SK-N-SH (cell line): ENCODE data around the gene IL31. TPM values are rescaled to one million over a fixed set of nuclear protein-coding genes. Genes with fewer than 3 reads are reported as not detected.

ENCODE experiments used
- CTCF ChIA-PET: fragments of 300-600, 350-600 bp; formaldehyde crosslinking; extraction: SDS; loops from one replicate; lab custom pipeline; 2021; lab: Yijun Ruan, JAX
- POLR2A ChIA-PET: fragments of 350-600 bp; sonication (Branson Sonifier 250); formaldehyde crosslinking; extraction: SDS; loops from one replicate; lab custom pipeline; 2020; ENCODE audit warnings: antibody characterized with exemption, inconsistent platforms; lab: Yijun Ruan, JAX
- DNase-seq: peaks from one replicate; pipeline ENCODE4 v3.0.0; 2012
- H2AFZ ChIP-seq: fragments of 200-600 bp; sonication (generic); 2 replicates; pipeline ENCODE4 v1.8.1; 2016; ENCODE audit warnings: antibody characterized with exemption, mild to moderate bottlenecking, low read depth
- H3F3A ChIP-seq: fragments of 200-600 bp; sonication (generic); replicated peaks from 2 replicates; pipeline ENCODE3; 2016; ENCODE audit warnings: antibody characterized with exemption, mild to moderate bottlenecking; ENCODE audit not compliant: insufficient read depth
- H3K27ac ChIP-seq, 2 experiments: fragments of 200-500 bp in 1 of 2; fragments of 200-600 bp in 1 of 2; sonication (Bioruptor generic) in 1 of 2; sonication (generic), shearing (Covaris generic) in 1 of 2; 2 replicates each; pipeline versions ENCODE4 v1.5.1 to v1.6.1; 2014 to 2016; ENCODE audit warnings: low read depth in 2 of 2, inconsistent platforms in 1 of 2, low read length in 1 of 2, mild to moderate bottlenecking in 1 of 2, mixed read lengths in 1 of 2
- H3K27me3 ChIP-seq: fragments of 200-600 bp; sonication (generic), shearing (Covaris generic); 2 replicates; pipeline ENCODE4 v1.6.1; 2016; ENCODE audit warnings: mixed run types; ENCODE audit not compliant: insufficient read depth
- H3K36me3 ChIP-seq, 2 experiments: fragments of 200-500 bp in 1 of 2; fragments of 200-600 bp in 1 of 2; sonication (Bioruptor generic) in 1 of 2; sonication (generic) in 1 of 2; replicated peaks in 1 of 2; 2 replicates each; pipeline versions ENCODE3 to v1.5.1; 2014 to 2016; ENCODE audit warnings: low read length in 1 of 2, mild to moderate bottlenecking in 1 of 2; ENCODE audit not compliant: insufficient read depth in 2 of 2, control insufficient read depth in 1 of 2
- H3K4me1 ChIP-seq, 2 experiments: fragments of 200-500 bp in 1 of 2; fragments of 200-600 bp in 1 of 2; sonication (Bioruptor generic) in 1 of 2; sonication (generic), shearing (Covaris generic) in 1 of 2; 2 replicates each; pipeline versions ENCODE4 v1.5.1 to v1.6.1; 2014 to 2016; ENCODE audit warnings: low read depth in 1 of 2, low read length in 1 of 2, mixed run types in 1 of 2; ENCODE audit not compliant: insufficient read depth in 2 of 2, control insufficient read depth in 1 of 2
- H3K4me2 ChIP-seq: fragments of 200-600 bp; sonication (generic), shearing (Covaris generic); 2 replicates; pipeline ENCODE4 v1.6.1; 2017; ENCODE audit warnings: mixed run types
- H3K4me3 ChIP-seq, 2 experiments: fragments of 200-500 bp in 1 of 2; fragments of 200-600 bp in 1 of 2; sonication (Bioruptor generic) in 1 of 2; sonication (generic), shearing (Covaris generic) in 1 of 2; 2 replicates each; pipeline versions ENCODE4 v1.5.1 to v1.8.1; 2014 to 2016; ENCODE audit warnings: low read depth in 2 of 2, inconsistent platforms in 1 of 2, low read length in 1 of 2, mild to moderate bottlenecking in 1 of 2, mixed read lengths in 1 of 2, moderate library complexity in 1 of 2
- H3K79me2 ChIP-seq: fragments of 200-600 bp; sonication (generic); 2 replicates; pipeline ENCODE4 v1.8.1; 2017; ENCODE audit warnings: mild to moderate bottlenecking; ENCODE audit not compliant: insufficient read depth
- H3K9ac ChIP-seq: fragments of 200-600 bp; sonication (generic); 2 replicates; pipeline ENCODE4 v1.6.1; 2017; ENCODE audit warnings: mixed run types
- H3K9me2 ChIP-seq: fragments of 200-600 bp; sonication (generic); 2 replicates; pipeline ENCODE4 v1.6.1; 2017; ENCODE audit warnings: mixed run types
- H3K9me3 ChIP-seq: fragments of 200-600 bp; sonication (generic); 2 replicates; pipeline ENCODE4 v1.6.1; 2017; ENCODE audit warnings: mixed run types, mild to moderate bottlenecking, moderate library complexity
- H4K20me1 ChIP-seq: fragments of 200-600 bp; sonication (generic); 2 replicates; pipeline ENCODE4 v1.6.1; 2017; ENCODE audit warnings: mild to moderate bottlenecking, mixed run types; ENCODE audit not compliant: insufficient read depth
- CHD2 ChIP-seq: fragments of 150-350 bp; IDR thresholded peaks from 2 replicates; pipeline ENCODE4 v1.6.1; 2018; ENCODE audit warnings: low read length; ENCODE audit not compliant: partially characterized antibody
- CTCF ChIP-seq: fragments of 200-600 bp; sonication (generic); IDR thresholded peaks from 2 replicates; pipeline ENCODE4 v1.6.1; 2017; ENCODE audit warnings: antibody characterized with exemption, mild to moderate bottlenecking, moderate library complexity
- EP300 ChIP-seq, 2 experiments: IDR thresholded peaks; 2 replicates each; pipeline versions ENCODE4 v1.4.0 to v1.6.1; 2012; ENCODE audit warnings: borderline replicate concordance in 1 of 2, low read depth in 1 of 2, low read length in 1 of 2
- FOXJ3 ChIP-seq: sonication (generic); formaldehyde crosslinking; IDR thresholded peaks from 2 replicates; pipeline ENCODE4 v1.5.1; 2020; ENCODE audit warnings: mild to moderate bottlenecking, missing genetic modification reagents
- FOXM1 ChIP-seq: IDR thresholded peaks from 2 replicates; pipeline ENCODE4 v1.4.0; 2012; ENCODE audit warnings: low read depth, mild to moderate bottlenecking
- GATA2 ChIP-seq: sonication (generic); formaldehyde crosslinking; IDR thresholded peaks from 2 replicates; pipeline ENCODE4 v1.5.0; 2020; ENCODE audit warnings: mild to moderate bottlenecking, missing genetic modification reagents
- MEF2A ChIP-seq: IDR thresholded peaks from 2 replicates; pipeline ENCODE4 v1.4.0; 2012; ENCODE audit warnings: low read depth, borderline replicate concordance
- MXI1 ChIP-seq: IDR thresholded peaks from 2 replicates; pipeline ENCODE4 v1.6.1; 2012; ENCODE audit warnings: mild to moderate bottlenecking, low read depth, low read length, improper control_type of control experiment
- NFIC ChIP-seq: IDR thresholded peaks from 2 replicates; pipeline ENCODE4 v1.4.0; 2012; ENCODE audit warnings: borderline replicate concordance
- POLR2AphosphoS5 ChIP-seq: IDR thresholded peaks from 2 replicates; pipeline ENCODE4 v1.6.1; 2012; ENCODE audit warnings: low read depth, low read length
- RCOR1 ChIP-seq: fragments of 150-350 bp; IDR thresholded peaks from 2 replicates; pipeline ENCODE4 v1.6.1; 2017; ENCODE audit warnings: antibody characterized with exemption, low read length
- RXRA ChIP-seq: IDR thresholded peaks from 2 replicates; pipeline ENCODE4 v1.4.0; 2012; ENCODE audit warnings: low read depth, mild to moderate bottlenecking, borderline replicate concordance
- SMC3 ChIP-seq: IDR thresholded peaks from 2 replicates; pipeline ENCODE4 v1.6.1; 2012; ENCODE audit warnings: low read depth, low read length, improper control_type of control experiment
- TAF1 ChIP-seq: IDR thresholded peaks from 2 replicates; pipeline ENCODE4 v1.6.1; 2012; ENCODE audit warnings: low read depth, mild to moderate bottlenecking, low read length, moderate library complexity, borderline replicate concordance
- USF1 ChIP-seq: IDR thresholded peaks from 2 replicates; pipeline ENCODE4 v1.4.0; 2012; ENCODE audit warnings: low read depth, borderline replicate concordance
- ZBTB33 ChIP-seq: IDR thresholded peaks from 2 replicates; pipeline ENCODE4 v1.4.0; 2012; ENCODE audit warnings: low read depth, borderline replicate concordance
- WGBS: methylation state at CpG from one replicate; pipeline ENCODE4 v1.1.6; 2017; ENCODE audit warnings: low lambda C conversion rate; 5-methylcytosine and 5-hydroxymethylcytosine counted together
- polyA plus RNA-seq, 3 experiments: library from polyadenylated mRNA; depleted of rRNA; stranded (reverse); fragments of >200 nt; gene quantifications; 2 replicates each; pipeline ENCODE4 v1.2.3, GENCODE V29; 2012

Gene IL31
- polyA plus RNA-seq, 1 of the 3 experiments (the other 2 are of a cell fraction) = not detected

- Histone ChIP-seq H3K9me2 (no peaks in the 10 kb centered on the region), H3K9me3 (no peaks in the 10 kb centered on the region), H3K4me3 (no peak overlapping the region), H3K36me3 (no peaks in the 10 kb centered on the region), H4K20me1 (no peaks in the 10 kb centered on the region), H2AFZ (no peak overlapping the region), H3K9ac (no peak overlapping the region), H3K27me3 (no peaks in the 10 kb centered on the region), H3K79me2 (no peaks in the 10 kb centered on the region), H3K27ac (no peak overlapping the region), H3F3A (no peaks in the 10 kb centered on the region), H3K4me2 (no peak overlapping the region), H3K4me1 (peaks cover 0 to 3% of the 10 kb centered on the region in 2 experiments; a peak in 1 of 4 replicates)
- WGBS = 81% methylated on average over 7 of the region's 7 CpGs
- TF ChIP-seq USF1 (no peak), ZBTB33 (no peak), EP300 (IDR thresholded peaks at IDR 0.05; ENCODE audit: borderline replicate concordance in 1 of 2, low read depth in 1 of 2, low read length in 1 of 2) (no peak), RXRA (no peak), TAF1 (no peak), POLR2AphosphoS5 (no peak), FOXM1 (no peak), CHD2 (no peak), MEF2A (no peak), NFIC (no peak), MXI1 (no peak), SMC3 (no peak)
- ChIA-PET CTCF (interaction anchor here (1.0 to 3.4 kb wide), 5 partner anchors 28 to 313 kb away, joined by 3 to 21 read pairs (median 3); no protein-coding TSS in a partner anchor), POLR2A (no interaction called here)
- no peak for DNase-seq
These were observed 15.2 kb downstream of the IL31 start for GRCh38 chr12:122158700-122159285.

- CTCF ChIA-PET = interaction anchor here (0.9 to 2.9 kb wide), 6 partner anchors 25 to 102 kb away, joined by 3 to 16 read pairs (median 4); no protein-coding TSS in a partner anchor
- no peaks in the 10 kb centered on the region for H4K20me1 ChIP-seq
- no peaks in the 10 kb centered on the region for H3K9me3 ChIP-seq
- H2AFZ ChIP-seq = no peak overlapping the region
- no peaks in the 10 kb centered on the region for H3K36me3 ChIP-seq
- WGBS = 85% methylated on average over 10 of the region's 10 CpGs
- no peak overlapping the region for H3K9ac ChIP-seq
- no peaks in the 10 kb centered on the region for H3K79me2 ChIP-seq
- H3K27me3 ChIP-seq = no peaks in the 10 kb centered on the region
- H3K4me2 ChIP-seq = no peak overlapping the region
- H3F3A ChIP-seq = no peaks in the 10 kb centered on the region
- POLR2A ChIA-PET = interaction anchor here (1.0 to 1.5 kb wide), 3 partner anchors 10 to 72 kb away, joined by 4 to 6 read pairs (median 4); no protein-coding TSS in a partner anchor
- H3K4me1 ChIP-seq = peaks cover 0 to 3% of the 10 kb centered on the region in 2 experiments; a peak in 1 of 4 replicates
- no peaks in the 10 kb centered on the region for H3K9me2 ChIP-seq
- no peak overlapping the region for H3K4me3 ChIP-seq
- H3K27ac ChIP-seq = no peak overlapping the region
- peak; percentile 76 for DNase-seq
- no peak for TF ChIP-seq CTCF
- peak; percentile 99 for TF ChIP-seq GATA2 (CRISPR knock-in tag)
- peak in 1 of 2 experiments; percentile 82; a peak in 1 of 4 replicates for TF ChIP-seq EP300 (IDR thresholded peaks at IDR 0.05; ENCODE audit: borderline replicate concordance in 1 of 2, low read depth in 1 of 2, low read length in 1 of 2)
- peak; percentile 96; the same call in 1 of the 2 replicates for TF ChIP-seq RCOR1
- peak; percentile 90 for TF ChIP-seq FOXJ3 (CRISPR knock-in tag)
- peak; percentile 60; the same call in 1 of the 2 replicates for TF ChIP-seq MXI1
These were observed 18.3 kb downstream of the IL31 start for GRCh38 chr12:122155705-122156104.
